SU-DHL-6 (cell line): Measurements from ENCODE around the gene ZMIZ1.

Source experiments
- H2AFZ ChIP-seq: fragments of 200-600 bp; sonication (generic); 2 replicates; pipeline ENCODE4 v1.6.1; 2014; ENCODE audit warnings: low read depth, mild to moderate bottlenecking, moderate library complexity, mixed read lengths, antibody characterized with exemption, low read length; ENCODE audit not compliant: severe bottlenecking
- H3F3A ChIP-seq: fragments of 200-600 bp; shearing (Covaris generic); 2 replicates; pipeline ENCODE4 v1.6.0; 2016; ENCODE audit warnings: antibody characterized with exemption, mild to moderate bottlenecking; ENCODE audit not compliant: insufficient read depth
- H3K27ac ChIP-seq: fragments of 200-600 bp; sonication (generic); 2 replicates; pipeline ENCODE4 v1.5.1; 2016; ENCODE audit warnings: low read depth, mild to moderate bottlenecking, low read length, moderate library complexity, mixed read lengths
- H3K27me3 ChIP-seq: fragments of 200-600 bp; sonication (generic), shearing (Covaris generic); 2 replicates; pipeline ENCODE4 v1.6.0; 2014; ENCODE audit warnings: mild to moderate bottlenecking, low read length
- H3K36me3 ChIP-seq: fragments of 200-600 bp; sonication (generic); 2 replicates; pipeline ENCODE4 v1.6.1; 2014; ENCODE audit warnings: mild to moderate bottlenecking, low read length, mixed read lengths
- H3K4me2 ChIP-seq: fragments of 300-600, 200-600 bp; shearing (Covaris generic), sonication (generic); 2 replicates; pipeline ENCODE4 v1.6.0; 2014; ENCODE audit warnings: low read length, low read depth, mild to moderate bottlenecking; ENCODE audit not compliant: poor library complexity, severe bottlenecking
- H3K4me3 ChIP-seq: fragments of 200-600 bp; sonication (generic); 2 replicates; pipeline ENCODE4 v1.5.1; 2014; ENCODE audit warnings: antibody characterized with exemption, low read length, mild to moderate bottlenecking, mixed read lengths; ENCODE audit not compliant: insufficient read depth, poor library complexity, severe bottlenecking
- H3K79me2 ChIP-seq: fragments of 200-600 bp; sonication (generic); 2 replicates; pipeline ENCODE4 v1.6.1; 2014; ENCODE audit warnings: mild to moderate bottlenecking, low read length, moderate library complexity; ENCODE audit not compliant: insufficient read depth
- H3K9ac ChIP-seq: fragments of 200-600 bp; sonication (generic); 2 replicates; pipeline ENCODE4 v1.7.0; 2014; ENCODE audit warnings: mild to moderate bottlenecking, low read length
- H3K9me2 ChIP-seq: fragments of 200-600 bp; sonication (generic); replicated peaks from 2 replicates; pipeline ENCODE4 v1.6.1; 2014; ENCODE audit warnings: low read length; ENCODE audit not compliant: insufficient read depth
- H3K9me3 ChIP-seq: fragments of 200-600 bp; sonication (generic); 2 replicates; pipeline ENCODE4 v1.6.1; 2014; ENCODE audit warnings: low read length, mixed read lengths; ENCODE audit not compliant: insufficient read depth
- H4K20me1 ChIP-seq: fragments of 200-600 bp; sonication (generic); 2 replicates; pipeline ENCODE4 v1.6.1; 2014; ENCODE audit warnings: low read depth, mild to moderate bottlenecking, antibody characterized with exemption, low read length, moderate library complexity, mixed read lengths
- EZH2phosphoT487 ChIP-seq: fragments of 200-600 bp; sonication (generic), shearing (Covaris generic); conservative IDR thresholded peaks from 2 replicates; pipeline ENCODE4 v1.6.1; 2018; ENCODE audit warnings: mild to moderate bottlenecking, antibody characterized with exemption, low read length, moderate library complexity, mixed read lengths
- TF ChIP-seq, protein P1 (sequence below): fragments of 200-600 bp; sonication (generic); IDR thresholded peaks from one replicate; pipeline ENCODE4 v1.5.1; 2017; ENCODE audit warnings: antibody characterized with exemption, mild to moderate bottlenecking, low read length, moderate library complexity; ENCODE audit not compliant: insufficient read depth, poor library complexity, severe bottlenecking

The ZMIZ1 gene

DNA sequence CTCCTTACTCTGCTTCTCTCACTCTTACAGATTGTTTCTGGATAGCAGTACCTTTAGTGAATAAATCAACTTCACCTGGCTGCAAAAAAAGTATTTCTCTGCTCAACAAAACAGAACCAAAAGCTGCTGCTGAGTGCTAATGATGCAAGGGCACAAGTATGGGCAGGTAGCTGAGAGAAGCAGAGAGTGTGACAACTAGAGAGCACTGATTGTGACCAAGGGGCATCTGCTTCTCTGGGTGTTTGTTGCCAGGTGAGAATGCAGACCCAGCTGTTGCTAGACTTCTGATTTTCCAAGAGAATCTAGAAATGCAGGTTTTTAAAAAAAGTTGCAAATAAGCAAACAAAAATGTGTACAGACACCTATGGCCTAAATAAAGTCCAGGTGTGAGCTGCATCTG, 253.2 kb downstream of the ZMIZ1 start:
- no peak overlapping the region for H2AFZ ChIP-seq
- no peaks in the 10 kb centered on the region for H3F3A ChIP-seq
- no peak for TF ChIP-seq EZH2phosphoT487
- TF ChIP-seq, protein P1, sequence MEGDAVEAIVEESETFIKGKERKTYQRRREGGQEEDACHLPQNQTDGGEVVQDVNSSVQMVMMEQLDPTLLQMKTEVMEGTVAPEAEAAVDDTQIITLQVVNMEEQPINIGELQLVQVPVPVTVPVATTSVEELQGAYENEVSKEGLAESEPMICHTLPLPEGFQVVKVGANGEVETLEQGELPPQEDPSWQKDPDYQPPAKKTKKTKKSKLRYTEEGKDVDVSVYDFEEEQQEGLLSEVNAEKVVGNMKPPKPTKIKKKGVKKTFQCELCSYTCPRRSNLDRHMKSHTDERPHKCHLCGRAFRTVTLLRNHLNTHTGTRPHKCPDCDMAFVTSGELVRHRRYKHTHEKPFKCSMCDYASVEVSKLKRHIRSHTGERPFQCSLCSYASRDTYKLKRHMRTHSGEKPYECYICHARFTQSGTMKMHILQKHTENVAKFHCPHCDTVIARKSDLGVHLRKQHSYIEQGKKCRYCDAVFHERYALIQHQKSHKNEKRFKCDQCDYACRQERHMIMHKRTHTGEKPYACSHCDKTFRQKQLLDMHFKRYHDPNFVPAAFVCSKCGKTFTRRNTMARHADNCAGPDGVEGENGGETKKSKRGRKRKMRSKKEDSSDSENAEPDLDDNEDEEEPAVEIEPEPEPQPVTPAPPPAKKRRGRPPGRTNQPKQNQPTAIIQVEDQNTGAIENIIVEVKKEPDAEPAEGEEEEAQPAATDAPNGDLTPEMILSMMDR = no peak
- no peaks in the 10 kb centered on the region for H3K36me3 ChIP-seq
- no peaks in the 10 kb centered on the region for H3K9me3 ChIP-seq
- H3K9me2 ChIP-seq = no peaks in the 10 kb centered on the region
- H3K27me3 ChIP-seq = no peaks in the 10 kb centered on the region
- no peaks in the 10 kb centered on the region for H3K79me2 ChIP-seq
- H3K9ac ChIP-seq = no peak overlapping the region
- H3K27ac ChIP-seq = no peak overlapping the region
- H3K4me3 ChIP-seq = no peak overlapping the region
- no peak overlapping the region for H3K4me2 ChIP-seq
- no peaks in the 10 kb centered on the region for H4K20me1 ChIP-seq

DNA sequence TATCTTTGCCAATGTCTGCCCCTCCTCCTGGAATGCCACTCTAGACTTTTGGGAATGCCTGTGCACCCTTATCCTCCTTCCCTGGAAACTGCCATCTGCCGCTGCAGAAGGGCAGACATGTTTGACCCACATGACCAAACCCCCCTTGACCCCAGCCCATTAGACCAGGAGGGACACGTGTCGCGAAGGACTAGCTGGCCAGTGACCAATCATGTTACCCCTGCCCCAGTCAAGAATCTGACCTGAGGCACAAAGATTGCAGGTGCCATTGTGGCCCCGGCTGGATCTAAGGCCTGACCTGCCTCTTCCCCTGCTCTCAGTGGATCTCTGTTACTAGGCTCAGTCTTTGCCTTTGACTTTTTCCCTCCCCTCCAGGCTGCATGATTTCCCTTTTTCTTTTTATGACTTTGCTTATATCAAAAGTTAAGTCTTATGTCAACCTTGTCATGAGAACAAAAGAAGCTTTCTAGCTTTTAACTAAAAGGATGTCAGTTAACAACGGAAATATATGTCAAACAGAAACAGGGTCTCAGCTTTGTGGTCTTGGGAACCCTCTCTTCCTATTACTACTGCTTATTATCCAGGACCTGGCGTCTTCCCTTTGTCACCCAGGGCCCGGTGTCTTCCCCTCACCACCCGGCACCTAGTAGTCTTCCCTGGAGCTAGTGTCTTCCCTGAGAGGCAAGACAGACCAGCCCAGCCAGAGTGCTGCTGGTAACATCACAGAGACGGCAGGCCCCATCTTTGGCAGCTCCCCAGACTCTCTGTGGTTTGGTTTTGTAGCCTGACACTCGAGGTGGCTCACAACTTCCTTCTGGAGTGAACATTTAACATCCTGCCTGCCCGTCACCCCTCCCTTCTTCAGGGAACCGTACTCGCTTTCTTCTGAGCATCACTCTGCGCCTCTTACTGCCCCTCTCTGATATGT, 254.1 kb downstream of the ZMIZ1 start:
- H3F3A ChIP-seq = no peaks in the 10 kb centered on the region
- H4K20me1 ChIP-seq = no peaks in the 10 kb centered on the region
- H3K9me2 ChIP-seq = no peaks in the 10 kb centered on the region
- no peaks in the 10 kb centered on the region for H3K36me3 ChIP-seq
- no peak overlapping the region for H3K4me3 ChIP-seq
- H2AFZ ChIP-seq = no peak overlapping the region
- no peaks in the 10 kb centered on the region for H3K9me3 ChIP-seq
- H3K79me2 ChIP-seq = no peaks in the 10 kb centered on the region
- no peaks in the 10 kb centered on the region for H3K27me3 ChIP-seq
- H3K4me2 ChIP-seq = no peak overlapping the region
- TF ChIP-seq EZH2phosphoT487 = no peak
- TF ChIP-seq, protein P1 = no peak
- H3K27ac ChIP-seq = no peak overlapping the region
- H3K9ac ChIP-seq = no peak overlapping the region

- Histone ChIP-seq H3F3A (no peaks in the 10 kb centered on the region), H3K4me2 (no peak overlapping the region), H3K9ac (no peak overlapping the region), H4K20me1 (no peaks in the 10 kb centered on the region), H3K4me3 (no peak overlapping the region), H3K9me2 (no peaks in the 10 kb centered on the region), H3K79me2 (no peaks in the 10 kb centered on the region), H3K9me3 (no peaks in the 10 kb centered on the region), H3K27me3 (no peaks in the 10 kb centered on the region), H3K27ac (no peak overlapping the region), H3K36me3 (no peaks in the 10 kb centered on the region), H2AFZ (no peak overlapping the region)
- TF ChIP-seq, protein P1 = no peak
- no peak for TF ChIP-seq EZH2phosphoT487
Measured at GRCh38 chr10:79323602-79324001, 254.8 kb downstream of the ZMIZ1 start.
